ENCODE data around the gene UBAC1. TPM values are rescaled to one million over a fixed set of nuclear protein-coding genes. Genes with fewer than 3 reads are reported as not detected.

The UBAC1 gene
- total RNA-seq, 2 experiments from 2014 or later: 29.3 to 31.9 TPM

- ATAC-seq (no peak), DNase-seq (no peak)
- ChIA-PET POLR2A (no interaction called here), CTCF (no interaction called here)
- Mint-ChIP-seq H3K4me1 (ENCODE audit: low read depth) (peaks cover 60% of the 10 kb centered on the region), H3K27me3 (ENCODE audit: low read depth) (no peaks in the 10 kb centered on the region), H3K9me3 (ENCODE audit: insufficient read depth) (no peaks in the 10 kb centered on the region), H3K36me3 (ENCODE audit: low read depth) (peaks cover 5% of the 10 kb centered on the region), H3K27ac (peak overlapping the region; percentile 3), H3K4me3 (no peak overlapping the region)
These were observed 76.7 kb downstream of the UBAC1 start for GRCh38 chr9:135884328-135885035.

- CTCF ChIA-PET: no interaction called here
- H3K4me3 Mint-ChIP-seq: no peak overlapping the region
These were observed 77.6 kb downstream of the UBAC1 start for GRCh38 chr9:135883410-135884089.

More at GRCh38 chr9:135883410-135884089, 77.6 kb downstream of the UBAC1 start:
- Mint-ChIP-seq H3K9me3 (ENCODE audit: insufficient read depth) (no peaks in the 10 kb centered on the region), H3K27ac (no peak overlapping the region), H3K4me1 (ENCODE audit: low read depth) (peaks cover 51% of the 10 kb centered on the region), H3K27me3 (ENCODE audit: low read depth) (no peaks in the 10 kb centered on the region), H3K36me3 (ENCODE audit: low read depth) (peaks cover 7% of the 10 kb centered on the region)
- no peak for DNase-seq
- POLR2A ChIA-PET: no interaction called here
- ATAC-seq: no peak

Other genes starting within 250 kb of the UBAC1 start
- 10 to 100 TPM; 20.3 to 21.5 TPM for gene CAMSAP1, start 53.8 kb downstream of the UBAC1 start, total RNA-seq
- 1 to 10 TPM; 5.6 to 6.4 TPM for gene NACC2, start 133.9 kb upstream of the UBAC1 start, total RNA-seq
- 10 to 100 TPM; 56.5 to 57.0 TPM for gene TMEM250, start 157.5 kb upstream of the UBAC1 start, total RNA-seq
- gene LHX3, start 243.8 kb upstream of the UBAC1 start, total RNA-seq: under 1 TPM in 1 of 2 experiments, not detected in 1; 0.16 TPM